HG03139 (cell line): ENCODE results near the gene SKP2.
"Not testable (repeated sequence)": the region's sequence is repeated elsewhere in the genome, so short reads cannot be mapped to it uniquely, and the experiment has no call there.

Source experiments
- ATAC-seq: cut with Tn5 transposase; IDR thresholded peaks from one replicate; pipeline ENCODE4 v1.9.1; 2021; ENCODE audit not compliant: unreplicated experiment

The SKP2 gene

GRCh38 chr5:36198281-36198680 is 46.4 kb downstream of the SKP2 start:
- no peak for ATAC-seq

- not testable (repeated sequence) for ATAC-seq
Observed at GRCh38 chr5:36198783-36199182, 46.9 kb downstream of the SKP2 start.

- ATAC-seq = no peak
Observed at GRCh38 chr5:36199620-36200019, 47.7 kb downstream of the SKP2 start.

- no peak for ATAC-seq
Observed at GRCh38 chr5:36200513-36200912, 48.6 kb downstream of the SKP2 start.

- no peak for ATAC-seq
Observed at GRCh38 chr5:36202521-36202961, 50.6 kb downstream of the SKP2 start.

- ATAC-seq = no peak
Observed at GRCh38 chr5:36205329-36205728, 53.4 kb downstream of the SKP2 start.

- ATAC-seq = no peak
Observed at GRCh38 chr5:36206913-36207312, 55.0 kb downstream of the SKP2 start.

- ATAC-seq = no peak
Observed at GRCh38 chr5:36208786-36209185, 56.9 kb downstream of the SKP2 start.

- no peak for ATAC-seq
Observed at GRCh38 chr5:36209664-36210063, 57.8 kb downstream of the SKP2 start.

GRCh38 chr5:36214436-36214835 is 62.5 kb downstream of the SKP2 start:
- no peak for ATAC-seq

GRCh38 chr5:36215910-36216309 is 64.0 kb downstream of the SKP2 start:
- no peak for ATAC-seq

- no peak for ATAC-seq
Observed at GRCh38 chr5:36217567-36217966, 65.7 kb downstream of the SKP2 start.

GRCh38 chr5:36217988-36218387 is 66.1 kb downstream of the SKP2 start:
- ATAC-seq = no peak

GRCh38 chr5:36222620-36223019 is 70.7 kb downstream of the SKP2 start:
- no peak for ATAC-seq

- no peak for ATAC-seq
Observed at GRCh38 chr5:36227046-36227445, 75.1 kb downstream of the SKP2 start.

GRCh38 chr5:36228505-36228904 is 76.6 kb downstream of the SKP2 start:
- no peak for ATAC-seq

- no peak for ATAC-seq
Observed at GRCh38 chr5:36230151-36230790, 78.4 kb downstream of the SKP2 start.

GRCh38 chr5:36232533-36232932 is 80.6 kb downstream of the SKP2 start:
- ATAC-seq = no peak
